Activated CD4-positive, alpha-beta T cell treated with anti-CD3 and anti-CD28 coated beads, Interleukin-10, Interleukin-2, amounts not matched to agents 100 ng/mL and 50 ng/mL, durations not matched to agents 16 hours and 8 hours (primary cell): ENCODE data around the gene CRIP1.

Experiments used
- DNase-seq: peaks from one replicate; pipeline ENCODE4 v3.0.0-alpha.2; 2020

Gene CRIP1

GRCh38 chr14:105519946-105520698 lies 33.4 kb downstream of the CRIP1 start:
- DNase-seq = no peak

GRCh38 chr14:105525326-105525725 lies 38.6 kb downstream of the CRIP1 start:
- no peak for DNase-seq

GRCh38 chr14:105525861-105526775 lies 39.4 kb downstream of the CRIP1 start, which contains the start of gene TMEM121:
Gene TMEM121, plus strand, starts transcription at chr14:105526583. Its CDS starts 2,252 bp downstream, at chr14:105528835.
- DNase-seq = peak; percentile 31

- DNase-seq = no peak
These were observed 40.2 kb downstream of the CRIP1 start for GRCh38 chr14:105526776-105527380.

- DNase-seq = no peak
These were observed 40.7 kb downstream of the CRIP1 start for GRCh38 chr14:105527381-105527825.

GRCh38 chr14:105527826-105528585 lies 41.3 kb downstream of the CRIP1 start:
- DNase-seq = peak; percentile 85

- no peak for DNase-seq
These were observed 42.1 kb downstream of the CRIP1 start for GRCh38 chr14:105528586-105529318.

- no peak for DNase-seq
These were observed 42.6 kb downstream of the CRIP1 start for GRCh38 chr14:105529319-105529568.

- DNase-seq = no peak
These were observed 43.0 kb downstream of the CRIP1 start for GRCh38 chr14:105529569-105530284.

- no peak for DNase-seq
These were observed 43.8 kb downstream of the CRIP1 start for GRCh38 chr14:105530285-105531087.

- no peak for DNase-seq
These were observed 44.6 kb downstream of the CRIP1 start for GRCh38 chr14:105531088-105531893.

GRCh38 chr14:105531894-105532623 lies 45.4 kb downstream of the CRIP1 start:
- no peak for DNase-seq

GRCh38 chr14:105532735-105533141 lies 46.1 kb downstream of the CRIP1 start:
- DNase-seq = no peak

GRCh38 chr14:105533391-105533790 lies 46.7 kb downstream of the CRIP1 start:
- no peak for DNase-seq

GRCh38 chr14:105533811-105534498 lies 47.3 kb downstream of the CRIP1 start:
- DNase-seq = no peak

GRCh38 chr14:105534586-105534985 lies 47.9 kb downstream of the CRIP1 start:
- DNase-seq = no peak

- DNase-seq = no peak
These were observed 49.4 kb downstream of the CRIP1 start for GRCh38 chr14:105536051-105536450.
